Naive B cell (primary cell): ENCODE data around the gene IL18RAP. TPM values are rescaled to one million over a fixed set of nuclear protein-coding genes. Genes with fewer than 3 reads are reported as not detected.

ENCODE experiments used
- polyA plus RNA-seq, 6 donors: library from polyadenylated mRNA; unstranded; fragments of 300-500 nt; fragmentation: Illumina TruSeq; gene quantifications; one replicate each; pipeline ENCODE4 v1.2.3, GENCODE V29; 2021; ENCODE audit warnings: low read depth in 6 of 6

IL18RAP gene
- polyA plus RNA-seq, 6 donors from 2014 or later, result not detected

Other genes starting within 250 kb of the IL18RAP start
- gene IL1RL2, start 236.1 kb upstream of the IL18RAP start, polyA plus RNA-seq, result not detected
- gene IL1RL1, start 111.6 kb upstream of the IL18RAP start, polyA plus RNA-seq, result not detected
- 1 to 10 TPM in 1 of 6 donors, under 1 TPM in 4, not detected in 1; 0.15 to 1.7 (median 0.32) TPM for gene IL18R1, start 67.4 kb upstream of the IL18RAP start, polyA plus RNA-seq
- gene SLC9A4, start 50.1 kb downstream of the IL18RAP start, polyA plus RNA-seq, result not detected
- under 1 TPM in 1 of 6 donors, not detected in 5; 0.04 TPM for gene SLC9A2, start 196.4 kb downstream of the IL18RAP start, polyA plus RNA-seq